Activated naive CD8-positive, alpha-beta T cell treated with anti-CD3 and anti-CD28 coated beads for 36 hours (primary cell): ENCODE measurements around the gene TUBGCP6. TPM values are rescaled to one million over a fixed set of nuclear protein-coding genes. Genes with fewer than 3 reads are reported as not detected.
"Not testable (repeated sequence)": the region's sequence is repeated elsewhere in the genome, so short reads cannot be mapped to it uniquely, and the experiment has no call there.

Source experiments
- DNase-seq: peaks from one replicate; pipeline ENCODE4 v3.0.0; 2021
- H3K27ac Mint-ChIP-seq: one replicate; pipeline ENCODE4 v1.8.0; 2022; ENCODE audit warnings: mild to moderate bottlenecking, moderate library complexity, mixed read lengths
- H3K27me3 Mint-ChIP-seq: one replicate; pipeline ENCODE4 v1.8.0; 2022; ENCODE audit warnings: mild to moderate bottlenecking, mixed read lengths
- H3K36me3 Mint-ChIP-seq: one replicate; pipeline ENCODE4 v1.8.0; 2021; ENCODE audit warnings: mild to moderate bottlenecking, mixed read lengths
- H3K4me1 Mint-ChIP-seq: one replicate; pipeline ENCODE4 v1.8.0; 2021; ENCODE audit warnings: mixed read lengths
- H3K4me3 Mint-ChIP-seq: one replicate; pipeline ENCODE4 v1.8.0; 2022; ENCODE audit warnings: mild to moderate bottlenecking, moderate library complexity, mixed read lengths
- H3K9me3 Mint-ChIP-seq: one replicate; pipeline ENCODE4 v1.8.0; 2022; ENCODE audit warnings: mixed read lengths
- total RNA-seq, 2 experiments: library from RNA; stranded (reverse); gene quantifications; one replicate each; pipeline ENCODE4 v1.2.3, GENCODE V29; 2021

TUBGCP6 gene
- total RNA-seq, 2 experiments from 2014 or later = 38.7 to 41.7 TPM

- Mint-ChIP-seq H3K27me3 (peaks cover 4% of the 10 kb centered on the region), H3K4me1 (peaks cover 14% of the 10 kb centered on the region), H3K36me3 (peaks cover 10% of the 10 kb centered on the region), H3K4me3 (no peak overlapping the region), H3K9me3 (no peaks in the 10 kb centered on the region), H3K27ac (no peak overlapping the region)
- DNase-seq = no peak
Observed at GRCh38 chr22:50208939-50209892, 35.6 kb downstream of the TUBGCP6 start.

- no peak overlapping the region for H3K4me3 Mint-ChIP-seq
- H3K36me3 Mint-ChIP-seq = peaks cover 16% of the 10 kb centered on the region
Observed at GRCh38 chr22:50208430-50208938, 36.3 kb downstream of the TUBGCP6 start.

GRCh38 chr22:50207383-50208140 is 37.3 kb downstream of the TUBGCP6 start:
- H3K27ac Mint-ChIP-seq = no peak overlapping the region
- H3K27me3 Mint-ChIP-seq = no peaks in the 10 kb centered on the region
- H3K4me3 Mint-ChIP-seq = no peak overlapping the region
- no peaks in the 10 kb centered on the region for H3K9me3 Mint-ChIP-seq
- H3K4me1 Mint-ChIP-seq = peaks cover 20% of the 10 kb centered on the region
- DNase-seq = no peak
- peaks cover 17% of the 10 kb centered on the region for H3K36me3 Mint-ChIP-seq

More at GRCh38 chr22:50208430-50208938, 36.3 kb downstream of the TUBGCP6 start:
- H3K4me1 Mint-ChIP-seq = peaks cover 14% of the 10 kb centered on the region
- no peaks in the 10 kb centered on the region for H3K9me3 Mint-ChIP-seq
- H3K27me3 Mint-ChIP-seq = peaks cover 2% of the 10 kb centered on the region
- DNase-seq = no peak
- H3K27ac Mint-ChIP-seq = no peak overlapping the region

- Mint-ChIP-seq H3K27me3 (no peaks in the 10 kb centered on the region), H3K4me1 (peaks cover 27% of the 10 kb centered on the region), H3K9me3 (no peaks in the 10 kb centered on the region), H3K36me3 (peaks cover 18% of the 10 kb centered on the region), H3K4me3 (no peak overlapping the region), H3K27ac (no peak overlapping the region)
- no peak for DNase-seq
Observed at GRCh38 chr22:50206599-50206998, 38.2 kb downstream of the TUBGCP6 start.

GRCh38 chr22:50205781-50206569 is 38.8 kb downstream of the TUBGCP6 start:
- Mint-ChIP-seq H3K4me3 (no peak overlapping the region), H3K27me3 (no peaks in the 10 kb centered on the region), H3K9me3 (no peaks in the 10 kb centered on the region), H3K36me3 (peaks cover 18% of the 10 kb centered on the region), H3K27ac (peak overlapping the region; percentile 42), H3K4me1 (peaks cover 27% of the 10 kb centered on the region)
- DNase-seq = no peak

- H3K27me3 Mint-ChIP-seq, H3K9me3 Mint-ChIP-seq, DNase-seq, H3K4me3 Mint-ChIP-seq, H3K27ac Mint-ChIP-seq: not testable (repeated sequence)
- H3K4me1 Mint-ChIP-seq = peaks cover 27% of the 10 kb centered on the region
- peaks cover 18% of the 10 kb centered on the region for H3K36me3 Mint-ChIP-seq
Observed at GRCh38 chr22:50204998-50205397, 39.8 kb downstream of the TUBGCP6 start.

GRCh38 chr22:50204571-50204970 is 40.3 kb downstream of the TUBGCP6 start:
- peaks cover 25% of the 10 kb centered on the region for H3K4me1 Mint-ChIP-seq
- peaks cover 14% of the 10 kb centered on the region for H3K36me3 Mint-ChIP-seq
- no peaks in the 10 kb centered on the region for H3K9me3 Mint-ChIP-seq
- no peaks in the 10 kb centered on the region for H3K27me3 Mint-ChIP-seq
- H3K4me3 Mint-ChIP-seq = no peak overlapping the region
- H3K27ac Mint-ChIP-seq = no peak overlapping the region
- no peak for DNase-seq

GRCh38 chr22:50203288-50203687 is 41.5 kb downstream of the TUBGCP6 start:
- peaks cover 14% of the 10 kb centered on the region for H3K36me3 Mint-ChIP-seq
- H3K4me3 Mint-ChIP-seq = no peak overlapping the region
- peaks cover 29% of the 10 kb centered on the region for H3K4me1 Mint-ChIP-seq
- DNase-seq = no peak
- no peak overlapping the region for H3K27ac Mint-ChIP-seq
- no peaks in the 10 kb centered on the region for H3K9me3 Mint-ChIP-seq
- no peaks in the 10 kb centered on the region for H3K27me3 Mint-ChIP-seq

- DNase-seq = no peak
- no peaks in the 10 kb centered on the region for H3K27me3 Mint-ChIP-seq
- H3K27ac Mint-ChIP-seq = peak overlapping the region; percentile 76
- peaks cover 14% of the 10 kb centered on the region for H3K36me3 Mint-ChIP-seq
- H3K4me1 Mint-ChIP-seq = peaks cover 29% of the 10 kb centered on the region
- H3K4me3 Mint-ChIP-seq = peak overlapping the region; percentile 86
- no peaks in the 10 kb centered on the region for H3K9me3 Mint-ChIP-seq
Observed at GRCh38 chr22:50202130-50202666, 42.6 kb downstream of the TUBGCP6 start.

GRCh38 chr22:50201191-50202129 is 43.4 kb downstream of the TUBGCP6 start:
- Mint-ChIP-seq H3K27me3 (no peaks in the 10 kb centered on the region), H3K36me3 (peaks cover 14% of the 10 kb centered on the region), H3K9me3 (no peaks in the 10 kb centered on the region), H3K27ac (peak overlapping the region; percentile 76), H3K4me1 (peaks cover 26% of the 10 kb centered on the region), H3K4me3 (peak overlapping the region; percentile 86)
- peak; percentile 36 for DNase-seq

GRCh38 chr22:50200461-50201190 is 44.2 kb downstream of the TUBGCP6 start, which contains the start of gene SELENOO:
TSS of gene SELENOO (plus strand) at chr22:50201011. CDS start at chr22:50201037, 26 bp downstream.
- no peaks in the 10 kb centered on the region for H3K9me3 Mint-ChIP-seq
- H3K4me3 Mint-ChIP-seq = peak within 1 kb of the TSS; percentile 86

GRCh38 chr22:50199829-50200460 is 44.9 kb downstream of the TUBGCP6 start:
- H3K27me3 Mint-ChIP-seq = no peaks in the 10 kb centered on the region
- no peaks in the 10 kb centered on the region for H3K9me3 Mint-ChIP-seq
- peaks cover 23% of the 10 kb centered on the region for H3K4me1 Mint-ChIP-seq
- no peak for DNase-seq
- H3K36me3 Mint-ChIP-seq = peaks cover 14% of the 10 kb centered on the region
- peak overlapping the region; percentile 71 for H3K4me3 Mint-ChIP-seq
- H3K27ac Mint-ChIP-seq = peak overlapping the region; percentile 48

More at GRCh38 chr22:50200461-50201190, 44.2 kb downstream of the TUBGCP6 start, which contains the start of gene SELENOO:
- Mint-ChIP-seq H3K4me1 (peaks cover 26% of the 10 kb centered on the region), H3K27me3 (no peaks in the 10 kb centered on the region), H3K27ac (peak within 1 kb of the TSS; percentile 76), H3K36me3 (peaks cover 14% of the 10 kb centered on the region)
- DNase-seq = peak; percentile 93
